K562 (cell line): Measurements from ENCODE around the gene TMEM260. TPM values are rescaled to one million over a fixed set of nuclear protein-coding genes. Genes with fewer than 3 reads are reported as not detected.

Experiments
- CEBPB ChIP-seq: fragments of 450-650 bp; IDR thresholded peaks from 2 replicates; pipeline ENCODE4 v1.6.1; 2016; ENCODE audit warnings: missing genetic modification characterization, missing compliant biosample characterization
- ELF1 ChIP-seq: fragments of 200-800 bp; sonication (Bioruptor generic); IDR thresholded peaks from 2 replicates; pipeline ENCODE4 v1.6.1; 2016; ENCODE audit warnings: missing genetic modification characterization, missing compliant biosample characterization
- MYC ChIP-seq, 2 experiments: fragments of 250-450 bp in 1 of 2; sonication (Bioruptor Pico) in 1 of 2; IDR thresholded peaks; 2 replicates each; pipeline versions ENCODE4 v1.5.1 to v1.6.1; 2012 to 2021; ENCODE audit warnings: low read depth in 2 of 2, borderline replicate concordance in 1 of 2, improper control_type of control experiment in 1 of 2, low read length in 1 of 2, mild to moderate bottlenecking in 1 of 2, moderate library complexity in 1 of 2
- RAD51 ChIP-seq: fragments of 450-650 bp; IDR thresholded peaks from 2 replicates; pipeline ENCODE4 v1.7.1; 2016; ENCODE audit warnings: low read depth, mild to moderate bottlenecking, borderline replicate concordance
- RBFOX2 ChIP-seq: fragments of 200-400 bp; formaldehyde crosslinking; IDR thresholded peaks from 2 replicates; pipeline ENCODE4 v1.6.1; 2017; ENCODE audit warnings: low read depth, mild to moderate bottlenecking, low read length, moderate library complexity
- RFX1 ChIP-seq: fragments of 450-650 bp; IDR thresholded peaks from 2 replicates; pipeline ENCODE4 v1.6.1; 2016; ENCODE audit warnings: mild to moderate bottlenecking, moderate library complexity
- RUNX1 ChIP-seq: sonication (generic); IDR thresholded peaks from 2 replicates; pipeline ENCODE4 v1.6.1; 2016; ENCODE audit warnings: antibody characterized with exemption, low read depth
- ZBTB1 ChIP-seq: sonication (generic); formaldehyde crosslinking; IDR thresholded peaks from 2 replicates; pipeline ENCODE4 v1.8.1; 2023; ENCODE audit warnings: missing genetic modification reagents, low read depth, mild to moderate bottlenecking, borderline replicate concordance
- ZBTB5 ChIP-seq: fragments of 450-650 bp; IDR thresholded peaks from 2 replicates; pipeline ENCODE4 v1.6.1; 2017; ENCODE audit warnings: antibody characterized with exemption
- ZNF184 ChIP-seq: sonication (generic); formaldehyde crosslinking; IDR thresholded peaks from 2 replicates; pipeline ENCODE4 v1.5.0; 2020; ENCODE audit warnings: missing genetic modification reagents
- ZNF274 ChIP-seq: IDR thresholded peaks from 2 replicates; pipeline ENCODE4 v1.6.1; 2011; ENCODE audit warnings: low read depth, mild to moderate bottlenecking, low read length, moderate library complexity, borderline replicate concordance
- ZNF3 ChIP-seq: fragments of 250-450 bp; sonication (Bioruptor Pico); IDR thresholded peaks from 2 replicates; pipeline ENCODE4 v1.5.0; 2021; ENCODE audit warnings: mild to moderate bottlenecking, moderate library complexity
- ZNF318 ChIP-seq, 2 experiments: fragments of 450-650 bp; IDR thresholded peaks; 2 replicates each; pipeline ENCODE4 v1.6.1; 2016; ENCODE audit warnings: mild to moderate bottlenecking in 2 of 2, borderline replicate concordance in 1 of 2, low read depth in 1 of 2, moderate library complexity in 1 of 2
- polyA plus RNA-seq, 8 experiments: library from polyadenylated mRNA; depleted of rRNA in 4 of 8; stranded (reverse) in 5 of 8; unstranded in 3 of 8; fragments of >200 nt; fragmentation: Nextera tagmentation in 2 of 8; fragmentation: Illumina TruSeq in 1 of 8; extraction: Ambion mirVana in 2 of 8; extraction: Trizol in 1 of 8; gene quantifications; 2 replicates each; pipeline versions ENCODE4 v1.2.1 to v1.2.3, GENCODE V29; 2011 to 2014; ENCODE audit warnings: inconsistent platforms in 1 of 8, missing spikeins in 1 of 8
- total RNA-seq, 7 experiments: library from RNA; depleted of rRNA in 6 of 7; stranded (reverse); fragments of >200 nt in 6 of 7; fragmentation: Illumina TruSeq in 2 of 7; extraction: Trizol in 2 of 7; gene quantifications; 2 replicates each; pipeline versions ENCODE4 v1.2.1 to v1.2.3, GENCODE V29; 2011 to 2021; ENCODE audit warnings: low replicate concordance in 1 of 7
- TF ChIP-seq, protein P1 (sequence below): fragments of 450-650 bp; IDR thresholded peaks from 2 replicates; pipeline ENCODE4 v1.6.1; 2016; ENCODE audit warnings: borderline replicate concordance

The TMEM260 gene
- total and polyA plus RNA-seq, 9 of the 15 experiments (the other 6 are each of a cell fraction or from before 2014, with no cell fraction given): 2.2 to 9.4 (median 6.0) TPM

DNA sequence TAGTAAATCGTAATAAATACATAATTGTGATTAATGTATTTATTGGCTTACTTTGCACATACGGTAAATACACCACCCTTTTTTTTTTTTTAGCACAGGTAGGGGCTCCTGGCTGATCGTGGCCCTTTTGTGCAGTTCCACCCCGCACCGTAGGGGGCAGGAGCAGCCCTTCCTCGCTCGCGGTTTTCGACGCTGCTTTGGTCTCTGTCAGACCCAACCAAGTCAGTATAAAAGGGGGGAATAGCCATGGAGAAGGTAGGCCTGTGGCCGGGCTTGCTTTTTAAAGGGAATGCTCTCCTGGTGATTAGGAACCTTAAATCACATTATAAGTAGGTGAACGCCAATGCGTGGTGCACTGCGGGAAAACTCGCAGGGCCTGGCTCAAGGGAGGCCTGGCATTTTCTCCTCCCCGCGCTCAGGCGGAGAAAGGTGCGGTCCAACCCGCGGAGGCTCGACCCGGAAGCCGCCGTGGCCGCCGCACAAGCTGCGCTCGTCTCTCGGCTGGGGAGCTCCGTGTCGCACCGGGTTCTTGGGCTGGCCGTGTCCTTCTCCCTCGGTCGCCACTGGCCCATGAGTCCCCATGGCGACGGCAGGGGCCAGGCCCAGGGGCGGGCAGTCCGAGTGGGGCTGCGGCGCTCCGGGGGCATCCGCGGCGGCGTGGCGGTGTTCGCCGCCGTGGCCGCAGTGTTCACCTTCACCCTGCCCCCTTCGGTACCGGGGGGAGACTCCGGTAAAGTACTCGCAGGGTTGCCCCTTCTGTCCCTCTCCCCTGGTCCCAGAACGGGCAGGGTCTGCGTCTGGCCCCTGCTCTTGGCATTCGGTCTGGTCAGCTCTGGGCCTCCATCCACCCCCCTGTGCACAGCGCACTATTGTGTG is at the start of gene TMEM260 (continued):
- peak; percentile 92 for TF ChIP-seq RBFOX2
- TF ChIP-seq RUNX1: no peak
- TF ChIP-seq, protein P1, sequence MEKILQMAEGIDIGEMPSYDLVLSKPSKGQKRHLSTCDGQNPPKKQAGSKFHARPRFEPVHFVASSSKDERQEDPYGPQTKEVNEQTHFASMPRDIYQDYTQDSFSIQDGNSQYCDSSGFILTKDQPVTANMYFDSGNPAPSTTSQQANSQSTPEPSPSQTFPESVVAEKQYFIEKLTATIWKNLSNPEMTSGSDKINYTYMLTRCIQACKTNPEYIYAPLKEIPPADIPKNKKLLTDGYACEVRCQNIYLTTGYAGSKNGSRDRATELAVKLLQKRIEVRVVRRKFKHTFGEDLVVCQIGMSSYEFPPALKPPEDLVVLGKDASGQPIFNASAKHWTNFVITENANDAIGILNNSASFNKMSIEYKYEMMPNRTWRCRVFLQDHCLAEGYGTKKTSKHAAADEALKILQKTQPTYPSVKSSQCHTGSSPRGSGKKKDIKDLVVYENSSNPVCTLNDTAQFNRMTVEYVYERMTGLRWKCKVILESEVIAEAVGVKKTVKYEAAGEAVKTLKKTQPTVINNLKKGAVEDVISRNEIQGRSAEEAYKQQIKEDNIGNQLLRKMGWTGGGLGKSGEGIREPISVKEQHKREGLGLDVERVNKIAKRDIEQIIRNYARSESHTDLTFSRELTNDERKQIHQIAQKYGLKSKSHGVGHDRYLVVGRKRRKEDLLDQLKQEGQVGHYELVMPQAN: no peak
- no peak for TF ChIP-seq ZNF274
- peak; percentile 82; the same call in 1 of the 2 replicates for TF ChIP-seq ZBTB1
- no peak for TF ChIP-seq RFX1
- TF ChIP-seq CEBPB (tag): no peak
- peak; percentile 96 for TF ChIP-seq ELF1 (tag)
- TF ChIP-seq RAD51: no peak
- no peak for TF ChIP-seq ZNF3 (CRISPR knock-in tag)
- TF ChIP-seq ZNF318 (IDR thresholded peaks at IDR 0.05; ENCODE audit: borderline replicate concordance in 1 of 2, low read depth in 1 of 2): no peak
- TF ChIP-seq ZBTB5: no peak
- TF ChIP-seq MYC (IDR thresholded peaks at IDR 0.05; ENCODE audit: low read depth, low read length): peak; percentile 17; the same call in 1 of the 2 replicates
- no peak for TF ChIP-seq MYC (CRISPR knock-in tag; IDR thresholded peaks at IDR 0.05; ENCODE audit: borderline replicate concordance, low read depth)
- no peak for TF ChIP-seq ZNF184 (CRISPR knock-in tag)
